Ishikawa (cell line): ENCODE data around the gene NIPAL4.

Experiments
- CEBPB ChIP-seq: IDR thresholded peaks from 2 replicates; pipeline ENCODE4 v1.6.1; 2012
- CREB1 ChIP-seq: IDR thresholded peaks from 2 replicates; pipeline ENCODE4 v1.6.1; 2012; ENCODE audit warnings: low read depth
- EP300 ChIP-seq: IDR thresholded peaks from 2 replicates; pipeline ENCODE4 v1.6.1; 2012; ENCODE audit warnings: borderline replicate concordance
- FOXM1 ChIP-seq: IDR thresholded peaks from 2 replicates; pipeline ENCODE4 v1.6.1; 2012; ENCODE audit warnings: low read depth, borderline replicate concordance
- RAD21 ChIP-seq: IDR thresholded peaks from 2 replicates; pipeline ENCODE4 v1.6.1; 2012; ENCODE audit warnings: low read depth
- TAF1 ChIP-seq: IDR thresholded peaks from 2 replicates; pipeline ENCODE4 v1.6.1; 2012; ENCODE audit warnings: low read depth, mild to moderate bottlenecking
- TEAD4 ChIP-seq: IDR thresholded peaks from 2 replicates; pipeline ENCODE4 v1.6.1; 2012
- USF1 ChIP-seq: IDR thresholded peaks from 2 replicates; pipeline ENCODE4 v1.6.1; 2012
- YY1 ChIP-seq: IDR thresholded peaks from 2 replicates; pipeline ENCODE4 v1.6.1; 2012; ENCODE audit warnings: low read depth
- TF ChIP-seq, protein P1 (sequence below): IDR thresholded peaks from 2 replicates; pipeline ENCODE4 v1.6.1; 2012
- TF ChIP-seq, protein P2 (sequence below): IDR thresholded peaks from 2 replicates; pipeline ENCODE4 v1.6.1; 2012; ENCODE audit warnings: low read depth, mild to moderate bottlenecking

DNA sequence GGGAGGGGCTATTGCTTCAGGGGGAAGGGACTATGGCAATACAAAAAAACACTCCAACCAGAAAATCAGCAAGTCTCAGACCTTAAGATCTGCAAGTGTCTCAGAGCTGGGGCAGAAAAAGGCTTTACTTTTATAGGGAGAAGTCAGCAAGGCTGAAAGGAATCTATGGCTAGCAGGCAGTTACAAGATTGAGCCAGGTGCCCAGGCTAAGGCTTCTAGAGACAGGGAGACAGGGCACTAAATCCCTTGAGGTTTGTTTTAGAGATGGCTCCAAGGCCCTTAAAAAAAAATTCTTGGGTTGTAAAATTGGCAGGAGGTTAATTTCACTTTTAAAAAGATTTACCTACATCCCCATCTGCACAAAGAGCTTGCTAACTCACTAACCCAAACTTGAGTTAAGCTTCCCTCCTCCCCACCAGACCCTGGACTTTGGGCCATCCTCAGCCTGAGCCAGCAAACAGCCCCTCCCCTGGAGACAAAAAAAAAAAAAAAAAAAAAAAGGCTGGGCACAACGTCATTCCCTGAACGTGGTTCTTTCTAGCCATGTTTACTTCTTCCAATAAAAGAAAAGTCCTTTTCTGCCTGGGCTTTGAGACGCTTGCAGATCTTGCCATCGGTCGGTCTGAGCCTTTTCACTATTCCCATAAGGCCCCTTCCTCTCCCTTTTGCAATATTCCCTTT is 17.9 kb downstream of the NIPAL4 start:
- TF ChIP-seq TAF1 (no peak), EP300 (no peak), RAD21 (no peak), YY1 (no peak), CEBPB (no peak), CREB1 (no peak), FOXM1 (no peak), USF1 (no peak), TEAD4 (no peak)
- TF ChIP-seq, protein P1, sequence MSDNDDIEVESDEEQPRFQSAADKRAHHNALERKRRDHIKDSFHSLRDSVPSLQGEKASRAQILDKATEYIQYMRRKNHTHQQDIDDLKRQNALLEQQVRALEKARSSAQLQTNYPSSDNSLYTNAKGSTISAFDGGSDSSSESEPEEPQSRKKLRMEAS = no peak
- TF ChIP-seq, protein P2, sequence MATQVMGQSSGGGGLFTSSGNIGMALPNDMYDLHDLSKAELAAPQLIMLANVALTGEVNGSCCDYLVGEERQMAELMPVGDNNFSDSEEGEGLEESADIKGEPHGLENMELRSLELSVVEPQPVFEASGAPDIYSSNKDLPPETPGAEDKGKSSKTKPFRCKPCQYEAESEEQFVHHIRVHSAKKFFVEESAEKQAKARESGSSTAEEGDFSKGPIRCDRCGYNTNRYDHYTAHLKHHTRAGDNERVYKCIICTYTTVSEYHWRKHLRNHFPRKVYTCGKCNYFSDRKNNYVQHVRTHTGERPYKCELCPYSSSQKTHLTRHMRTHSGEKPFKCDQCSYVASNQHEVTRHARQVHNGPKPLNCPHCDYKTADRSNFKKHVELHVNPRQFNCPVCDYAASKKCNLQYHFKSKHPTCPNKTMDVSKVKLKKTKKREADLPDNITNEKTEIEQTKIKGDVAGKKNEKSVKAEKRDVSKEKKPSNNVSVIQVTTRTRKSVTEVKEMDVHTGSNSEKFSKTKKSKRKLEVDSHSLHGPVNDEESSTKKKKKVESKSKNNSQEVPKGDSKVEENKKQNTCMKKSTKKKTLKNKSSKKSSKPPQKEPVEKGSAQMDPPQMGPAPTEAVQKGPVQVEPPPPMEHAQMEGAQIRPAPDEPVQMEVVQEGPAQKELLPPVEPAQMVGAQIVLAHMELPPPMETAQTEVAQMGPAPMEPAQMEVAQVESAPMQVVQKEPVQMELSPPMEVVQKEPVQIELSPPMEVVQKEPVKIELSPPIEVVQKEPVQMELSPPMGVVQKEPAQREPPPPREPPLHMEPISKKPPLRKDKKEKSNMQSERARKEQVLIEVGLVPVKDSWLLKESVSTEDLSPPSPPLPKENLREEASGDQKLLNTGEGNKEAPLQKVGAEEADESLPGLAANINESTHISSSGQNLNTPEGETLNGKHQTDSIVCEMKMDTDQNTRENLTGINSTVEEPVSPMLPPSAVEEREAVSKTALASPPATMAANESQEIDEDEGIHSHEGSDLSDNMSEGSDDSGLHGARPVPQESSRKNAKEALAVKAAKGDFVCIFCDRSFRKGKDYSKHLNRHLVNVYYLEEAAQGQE = no peak
